Testis (tissue), 3 donors: ENCODE measurements around the gene CAMTA1. TPM values are rescaled to one million over a fixed set of nuclear protein-coding genes. Genes with fewer than 3 reads are reported as not detected.

Experiments
- DNase-seq: peaks from one replicate; pipeline ENCODE4 v3.0.0-alpha.2; 2019
- H3K27ac ChIP-seq, 2 donors: fragments of 200-600 bp; sonication (generic); one replicate each; pipeline ENCODE4 v1.5.1; 2019
- H3K27me3 ChIP-seq: fragments of 200-600 bp; sonication (generic); one replicate; pipeline ENCODE4 v1.5.1; 2019
- H3K36me3 ChIP-seq: fragments of 200-600 bp; sonication (generic); one replicate; pipeline ENCODE4 v1.5.1; 2017; ENCODE audit warnings: low read depth; ENCODE audit errors: missing control alignments
- H3K4me1 ChIP-seq: fragments of 200-600 bp; sonication (generic); one replicate; pipeline ENCODE4 v1.5.1; 2019
- H3K4me3 ChIP-seq, 2 donors: fragments of 200-600 bp; sonication (generic); one replicate each; pipeline ENCODE4 v1.5.1; 2017 to 2019
- H3K9me3 ChIP-seq: fragments of 200-600 bp; sonication (generic); one replicate; pipeline ENCODE4 v1.5.1; 2017
- POLR2A ChIP-seq: fragments of 450-650 bp; IDR thresholded peaks from one replicate; pipeline ENCODE4 v1.6.1; 2017; ENCODE audit warnings: antibody characterized with exemption, mild to moderate bottlenecking, moderate library complexity
- WGBS, 2 donors: methylation state at CpG; one replicate each; pipeline ENCODE4 v1.1.5; 2018; 5-methylcytosine and 5-hydroxymethylcytosine counted together
- intact Hi-C: fragments of 100-400 bp; cut with DNase I; formaldehyde crosslinking; loops from one replicate; pipeline ENCODE4 v1.15.1; 2023; ENCODE audit warnings: low total_unique reads
- polyA plus RNA-seq: library from polyadenylated mRNA; stranded (reverse); fragments of 350-450 nt; fragmentation: Illumina TruSeq; extraction: RNeasy Lipid Tissue Mini Kit (QIAGEN cat#74804); gene quantifications from one replicate; pipeline ENCODE4 v1.2.3, GENCODE V29; 2014; ENCODE audit warnings: low read depth, low replicate concordance; ENCODE audit not compliant: insufficient read depth
- total RNA-seq, 2 donors: library from RNA; depleted of rRNA; stranded (reverse); fragments of >200 nt; gene quantifications; one replicate each; pipeline ENCODE4 v1.2.3, GENCODE V29; 2016
- TF ChIP-seq, protein P1 (sequence below), 3 experiments: fragments of 450-650 bp in 2 of 3; fragments of 200-600 bp in 1 of 3; sonication (generic) in 1 of 3; IDR thresholded peaks; one replicate each; pipeline ENCODE4 v1.5.1; 2016 to 2019; ENCODE audit warnings: antibody characterized with exemption in 3 of 3, mild to moderate bottlenecking in 2 of 3, moderate library complexity in 1 of 3

CAMTA1 gene
- total and polyA plus RNA-seq, 3 donors from 2014 or later = 116 to 158 (median 119) TPM

- H3K9me3 ChIP-seq = no peaks in the 10 kb centered on the region
- H3K4me3 ChIP-seq = no peak overlapping the region
- no peak overlapping the region for H3K27ac ChIP-seq
- peaks cover 24% of the 10 kb centered on the region for H3K4me1 ChIP-seq
- H3K27me3 ChIP-seq = no peaks in the 10 kb centered on the region
- 78 to 88% methylated on average over 7 to 18 of the region's 18 CpGs for WGBS, 2 donors
- no peak for TF ChIP-seq POLR2A
- TF ChIP-seq, protein P1, sequence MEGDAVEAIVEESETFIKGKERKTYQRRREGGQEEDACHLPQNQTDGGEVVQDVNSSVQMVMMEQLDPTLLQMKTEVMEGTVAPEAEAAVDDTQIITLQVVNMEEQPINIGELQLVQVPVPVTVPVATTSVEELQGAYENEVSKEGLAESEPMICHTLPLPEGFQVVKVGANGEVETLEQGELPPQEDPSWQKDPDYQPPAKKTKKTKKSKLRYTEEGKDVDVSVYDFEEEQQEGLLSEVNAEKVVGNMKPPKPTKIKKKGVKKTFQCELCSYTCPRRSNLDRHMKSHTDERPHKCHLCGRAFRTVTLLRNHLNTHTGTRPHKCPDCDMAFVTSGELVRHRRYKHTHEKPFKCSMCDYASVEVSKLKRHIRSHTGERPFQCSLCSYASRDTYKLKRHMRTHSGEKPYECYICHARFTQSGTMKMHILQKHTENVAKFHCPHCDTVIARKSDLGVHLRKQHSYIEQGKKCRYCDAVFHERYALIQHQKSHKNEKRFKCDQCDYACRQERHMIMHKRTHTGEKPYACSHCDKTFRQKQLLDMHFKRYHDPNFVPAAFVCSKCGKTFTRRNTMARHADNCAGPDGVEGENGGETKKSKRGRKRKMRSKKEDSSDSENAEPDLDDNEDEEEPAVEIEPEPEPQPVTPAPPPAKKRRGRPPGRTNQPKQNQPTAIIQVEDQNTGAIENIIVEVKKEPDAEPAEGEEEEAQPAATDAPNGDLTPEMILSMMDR (IDR thresholded peaks at IDR 0.05) = no peak
- H3K36me3 ChIP-seq = no peaks in the 10 kb centered on the region
- DNase-seq = no peak
- intact Hi-C loops = no loop called here
Observed at GRCh38 chr1:7503691-7504437, 718.6 kb downstream of the CAMTA1 start.

DNA sequence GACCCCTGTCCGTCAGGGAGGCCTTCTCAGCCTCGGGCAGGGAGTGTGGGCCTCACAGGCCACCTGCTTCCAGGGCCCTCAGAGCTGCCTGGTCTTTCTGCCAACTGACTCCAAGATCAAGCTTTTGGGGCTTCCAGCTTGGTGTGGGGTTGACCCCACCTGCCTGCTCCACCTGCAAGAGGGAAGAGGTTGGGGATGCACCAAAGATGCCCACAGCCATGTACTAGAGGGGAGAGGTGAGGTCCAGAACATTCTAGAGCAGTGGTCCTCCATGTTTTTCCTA lies 719.1 kb downstream of the CAMTA1 start:
- H3K4me1 ChIP-seq = peaks cover 24% of the 10 kb centered on the region
- TF ChIP-seq, protein P1 (IDR thresholded peaks at IDR 0.05) = no peak
- no peak for TF ChIP-seq POLR2A
- H3K27me3 ChIP-seq = no peaks in the 10 kb centered on the region
- intact Hi-C loops = no loop called here
- H3K27ac ChIP-seq = no peak overlapping the region
- DNase-seq = no peak
- no peaks in the 10 kb centered on the region for H3K9me3 ChIP-seq
- H3K4me3 ChIP-seq = no peak overlapping the region
- H3K36me3 ChIP-seq = no peaks in the 10 kb centered on the region
- 86 to 92% methylated on average over 2 of the region's 2 CpGs for whole genome bisulfite sequencing, 2 donors

DNA sequence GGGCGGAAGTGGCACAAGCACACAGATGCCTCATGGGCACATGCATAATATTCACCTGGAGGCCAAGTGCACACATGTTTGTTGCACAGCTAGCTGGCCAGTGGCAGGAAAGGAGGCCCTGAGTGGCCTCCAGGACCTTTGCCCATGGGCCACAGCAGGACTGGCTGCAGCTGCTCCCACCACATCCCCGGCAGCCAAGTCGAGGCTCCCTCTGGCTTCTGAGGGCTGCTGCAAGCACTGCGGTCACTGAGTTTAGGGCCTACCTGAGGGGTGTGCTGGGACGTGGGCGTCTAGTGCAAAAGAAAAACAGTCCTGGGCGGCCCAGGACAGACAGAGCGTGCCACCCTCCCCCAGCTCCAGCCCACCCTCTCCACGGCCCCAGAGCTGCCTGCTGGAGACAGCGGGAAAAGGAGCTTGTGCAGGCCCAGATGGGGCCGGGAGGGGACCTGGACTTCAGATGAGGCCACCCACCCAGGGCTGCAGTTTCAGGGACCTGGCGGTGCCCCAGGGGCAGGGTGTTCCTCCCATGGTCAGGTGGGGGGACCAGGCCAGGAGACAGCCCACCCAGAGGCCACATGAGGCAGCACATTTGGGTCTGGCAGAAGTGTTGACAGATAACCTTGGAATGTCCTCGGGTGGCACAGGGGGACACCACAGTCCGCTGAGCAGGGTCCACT lies 720.0 kb downstream of the CAMTA1 start:
- intact Hi-C loops = no loop called here
- no peak for TF ChIP-seq POLR2A
- TF ChIP-seq, protein P1 (IDR thresholded peaks at IDR 0.05) = no peak
- Histone ChIP-seq H3K27me3 (no peaks in the 10 kb centered on the region), H3K9me3 (no peaks in the 10 kb centered on the region), H3K4me3 (no peak overlapping the region), H3K36me3 (no peaks in the 10 kb centered on the region), H3K4me1 (peaks cover 23% of the 10 kb centered on the region), H3K27ac (no peak overlapping the region)
- WGBS, 2 donors = 81 to 92% methylated on average over 4 to 13 of the region's 14 CpGs
- no peak for DNase-seq

GRCh38 chr1:7505771-7506453 lies 720.7 kb downstream of the CAMTA1 start:
- 76 to 77% methylated on average over 9 to 16 of the region's 16 CpGs for WGBS, 2 donors
- H3K4me1 ChIP-seq = peaks cover 16% of the 10 kb centered on the region
- H3K27ac ChIP-seq = no peak overlapping the region
- no peak for TF ChIP-seq POLR2A
- TF ChIP-seq, protein P1 (IDR thresholded peaks at IDR 0.05) = no peak
- no peaks in the 10 kb centered on the region for H3K9me3 ChIP-seq
- no peak overlapping the region for H3K4me3 ChIP-seq
- no peak for DNase-seq
- intact Hi-C loops = no loop called here
- H3K36me3 ChIP-seq = no peaks in the 10 kb centered on the region
- no peaks in the 10 kb centered on the region for H3K27me3 ChIP-seq
